M059J (cell line): ENCODE measurements around the gene PRKCE. TPM values are rescaled to one million over a fixed set of nuclear protein-coding genes. Genes with fewer than 3 reads are reported as not detected.

ENCODE experiments used
- DNase-seq: peaks from one replicate; pipeline ENCODE4 v3.0.0-alpha.2; 2012; ENCODE audit warnings: low read depth
- total RNA-seq: library from RNA; depleted of rRNA; stranded (reverse); fragments of >200 nt; shearing (Covaris generic); gene quantifications from 2 replicates; pipeline ENCODE4 v1.2.3, GENCODE V29; 2014

Gene PRKCE
- total RNA-seq, 1 experiment from 2014 or later = 5.9 TPM

DNA sequence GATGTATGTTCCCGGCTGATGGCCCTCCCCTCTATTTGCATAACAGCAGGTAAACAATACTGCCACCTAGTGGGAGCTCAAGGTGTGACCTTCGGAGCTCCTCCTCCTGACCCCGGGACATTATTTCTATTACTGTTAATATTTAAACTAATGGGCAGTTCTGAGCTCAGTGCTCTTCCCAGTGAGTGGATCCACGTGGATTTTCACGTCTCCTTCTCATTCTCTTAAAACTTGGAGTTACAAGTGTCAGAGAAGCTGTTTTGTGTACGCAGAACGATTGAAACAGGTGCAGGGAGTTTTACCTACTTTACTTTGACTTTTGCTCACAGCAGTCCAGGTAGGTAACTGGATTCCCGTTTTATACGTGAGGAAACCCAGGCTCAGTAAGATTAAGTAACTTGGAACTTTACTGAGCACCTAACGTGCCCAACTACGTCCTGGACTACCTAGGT is 127.3 kb downstream of the PRKCE start:
- peak; percentile 61 for DNase-seq

DNA sequence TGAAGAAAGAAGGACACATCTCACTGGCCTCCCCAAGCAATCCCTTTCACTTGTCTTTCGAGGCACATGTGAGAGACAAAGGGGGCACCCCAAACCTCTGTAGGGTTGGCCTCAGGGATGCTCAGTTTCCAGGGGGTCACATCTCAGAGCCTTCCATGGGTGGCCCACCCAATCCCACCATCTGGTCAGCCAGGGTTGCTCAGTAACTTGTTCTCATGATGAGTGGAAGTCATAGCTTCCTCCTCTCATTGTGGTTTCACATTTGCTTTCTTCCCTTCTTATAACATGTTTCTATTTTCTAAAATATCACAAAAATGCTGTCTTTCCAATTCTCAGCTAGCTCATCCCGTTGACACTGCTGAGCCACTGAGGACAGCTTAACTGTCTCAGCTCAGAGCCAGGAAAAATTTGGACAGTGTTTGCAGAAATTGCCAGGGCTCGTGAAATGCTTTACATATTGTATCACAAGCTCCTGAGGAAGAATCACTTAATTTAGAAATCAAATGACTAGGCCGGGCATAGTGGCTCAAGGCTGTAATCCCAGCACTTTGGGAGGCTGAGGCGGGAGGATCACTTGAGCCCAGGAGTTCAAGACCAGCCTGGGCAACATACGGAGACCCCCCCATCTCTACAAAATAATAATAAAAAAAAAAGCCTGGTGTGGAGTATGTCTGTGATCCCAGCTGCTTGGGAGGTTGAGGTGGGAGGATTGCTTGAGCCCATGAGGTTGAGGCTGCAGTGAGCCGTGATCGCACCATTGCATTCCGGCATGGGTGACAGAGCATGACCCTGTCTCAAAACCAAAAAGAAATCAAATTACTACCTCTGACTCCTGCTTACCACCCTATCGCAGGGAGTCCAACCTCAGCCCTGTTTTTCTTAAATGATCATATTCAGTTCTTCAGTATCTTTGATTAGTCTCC is 129.3 kb downstream of the PRKCE start:
- no peak for DNase-seq

DNA sequence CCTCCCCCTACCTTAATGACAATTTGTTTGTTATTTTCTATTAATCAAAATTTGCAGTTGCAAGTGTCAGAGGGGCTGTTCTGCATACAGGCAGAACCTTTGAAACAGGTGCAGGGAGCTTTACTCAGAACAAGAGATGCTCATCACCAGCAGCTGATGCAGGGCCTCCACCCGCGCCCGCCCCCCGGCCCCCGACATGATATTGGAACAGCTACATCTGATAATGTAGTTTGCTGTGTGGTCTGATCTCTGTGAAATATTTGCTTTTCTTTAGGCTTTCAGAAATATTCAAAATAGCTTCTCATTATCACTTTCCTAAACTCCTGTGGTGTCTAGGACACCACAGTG is 130.0 kb downstream of the PRKCE start:
- no peak for DNase-seq

DNA sequence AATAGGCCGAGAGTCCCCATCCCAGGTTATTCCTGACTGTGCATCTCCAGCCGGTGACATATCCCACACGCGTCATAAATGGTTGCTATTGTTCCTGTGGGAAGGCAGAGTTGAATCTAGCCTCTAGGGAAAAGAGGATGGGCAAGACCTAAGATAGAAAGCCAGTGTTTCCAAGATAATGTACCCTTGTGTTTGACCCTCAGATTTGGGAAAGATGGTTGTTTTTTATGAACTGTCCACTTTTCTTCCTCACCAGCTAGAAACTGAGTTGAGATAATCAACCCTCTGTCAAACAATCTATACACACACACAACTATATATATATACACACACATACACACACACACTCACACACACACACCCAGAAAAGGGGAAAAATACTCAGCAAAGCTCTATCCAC is 131.0 kb downstream of the PRKCE start:
- DNase-seq = no peak

DNA sequence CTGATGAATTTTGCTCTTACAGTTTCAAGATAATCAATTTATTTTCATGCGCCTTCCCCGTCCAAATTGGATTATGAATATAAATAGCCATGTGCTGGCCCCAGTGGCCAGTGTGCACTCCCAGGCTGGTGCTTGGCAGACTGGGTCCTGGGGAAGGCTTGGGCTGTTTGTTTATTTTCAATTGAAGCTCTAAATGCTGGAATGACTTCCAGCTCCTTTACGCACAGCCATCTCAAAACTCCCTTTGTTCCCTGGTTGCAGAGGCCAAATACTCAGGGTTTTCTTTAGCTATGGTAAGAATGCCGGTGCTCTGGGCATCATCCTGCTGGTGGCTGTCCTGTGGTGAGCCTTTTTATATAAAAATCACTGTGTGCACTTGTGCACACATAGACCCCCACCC is 131.5 kb downstream of the PRKCE start:
- DNase-seq = no peak

DNA sequence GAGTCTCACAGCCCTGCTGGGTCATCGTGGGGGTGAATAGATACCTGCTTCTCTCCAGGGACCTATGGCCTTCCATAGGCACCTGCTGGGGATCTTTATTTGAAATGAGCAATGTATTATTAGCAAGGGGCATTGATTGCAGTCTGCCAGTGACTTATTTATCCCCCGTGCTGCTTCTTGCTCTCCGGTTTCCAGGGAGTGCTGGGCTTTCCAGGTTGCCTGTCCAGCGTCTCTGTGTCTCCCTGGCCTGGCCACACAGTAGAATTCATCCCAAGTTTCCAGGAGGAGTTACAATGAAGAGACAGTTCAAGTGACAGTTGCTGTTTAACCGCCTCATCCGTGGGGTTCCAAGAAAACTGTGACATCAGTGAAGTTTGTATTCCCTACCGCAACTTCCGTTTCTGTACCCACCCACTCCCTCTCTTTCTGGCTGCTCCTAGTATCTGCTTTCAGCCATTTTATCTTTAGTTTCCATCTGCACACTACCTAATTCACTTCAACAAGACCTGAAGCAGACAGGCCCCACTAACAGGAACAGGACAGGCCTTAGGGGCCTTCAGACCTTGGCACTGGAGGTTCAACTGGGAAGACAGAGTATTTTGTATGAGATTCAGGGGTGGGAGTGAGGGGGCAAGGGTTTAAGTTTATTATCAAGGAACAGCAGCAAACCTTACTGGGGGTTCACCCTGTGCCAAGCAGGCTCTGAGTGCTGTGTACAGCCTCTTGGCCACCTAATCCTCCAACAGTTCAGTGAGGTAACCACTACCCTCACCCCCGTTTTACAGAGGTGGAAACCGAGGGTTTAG is 134.8 kb downstream of the PRKCE start:
- DNase-seq = no peak

DNA sequence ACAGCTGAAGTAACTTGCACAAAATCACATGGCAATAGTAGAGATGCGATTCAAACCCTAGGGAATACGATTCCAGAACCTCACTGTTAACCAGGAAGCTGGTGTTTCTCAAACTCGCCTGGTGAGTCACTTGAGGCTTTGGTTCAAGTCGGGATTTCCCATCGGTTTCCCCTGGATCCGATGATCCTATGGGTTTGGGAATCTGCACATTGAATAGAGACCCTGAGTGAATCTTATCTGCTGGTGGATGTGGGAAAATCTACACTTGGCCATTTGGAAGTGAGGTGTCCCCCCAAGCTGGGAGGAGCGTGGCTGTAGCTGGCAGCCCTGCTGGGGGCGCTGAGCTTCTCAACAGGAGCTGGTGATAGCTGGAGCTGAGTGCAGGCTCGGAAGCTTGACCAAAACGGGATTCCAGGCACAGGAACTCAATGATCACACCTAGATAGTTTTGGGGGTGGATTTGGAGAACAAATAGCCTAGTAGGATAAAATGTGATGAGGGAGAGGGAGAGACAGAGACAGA is 135.4 kb downstream of the PRKCE start:
- no peak for DNase-seq

DNA sequence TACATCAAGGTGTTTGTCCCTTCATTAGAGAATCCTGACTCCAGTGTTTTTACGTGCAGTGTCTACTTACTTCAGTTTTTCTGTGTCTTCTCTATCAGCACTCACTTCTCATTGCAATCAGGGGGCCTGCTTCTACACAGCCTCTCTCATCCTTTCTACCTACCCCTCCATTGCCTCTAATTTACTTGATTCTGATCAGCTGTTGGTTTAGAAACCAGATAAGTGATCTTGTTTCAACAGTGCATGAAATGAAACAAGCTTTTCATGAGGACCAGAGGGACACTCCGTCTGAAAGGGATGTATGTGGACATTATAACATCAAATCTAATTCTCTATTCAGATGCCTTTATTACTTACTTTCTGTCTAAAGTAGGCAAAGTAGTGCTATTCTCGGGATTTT is 136.9 kb downstream of the PRKCE start:
- DNase-seq = no peak

DNA sequence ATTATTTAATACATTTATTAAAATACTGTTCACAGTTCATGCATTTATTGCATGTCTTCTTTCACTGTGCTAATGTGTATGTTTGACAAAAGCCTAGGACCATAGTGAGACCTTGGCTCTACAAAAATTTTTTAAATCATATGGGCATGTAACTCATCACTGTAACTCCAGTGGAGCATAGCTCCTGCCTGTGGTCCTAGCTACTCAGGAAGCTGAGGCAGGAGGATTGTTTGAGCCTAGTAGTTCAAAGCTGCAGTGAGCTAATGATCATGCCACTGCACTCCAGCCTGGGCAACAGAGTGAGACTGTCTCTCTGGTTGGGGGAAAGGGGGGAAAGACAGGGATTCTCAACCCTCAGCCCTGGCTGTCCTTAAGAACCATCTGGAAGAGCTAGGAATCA is 137.8 kb downstream of the PRKCE start:
- no peak for DNase-seq

DNA sequence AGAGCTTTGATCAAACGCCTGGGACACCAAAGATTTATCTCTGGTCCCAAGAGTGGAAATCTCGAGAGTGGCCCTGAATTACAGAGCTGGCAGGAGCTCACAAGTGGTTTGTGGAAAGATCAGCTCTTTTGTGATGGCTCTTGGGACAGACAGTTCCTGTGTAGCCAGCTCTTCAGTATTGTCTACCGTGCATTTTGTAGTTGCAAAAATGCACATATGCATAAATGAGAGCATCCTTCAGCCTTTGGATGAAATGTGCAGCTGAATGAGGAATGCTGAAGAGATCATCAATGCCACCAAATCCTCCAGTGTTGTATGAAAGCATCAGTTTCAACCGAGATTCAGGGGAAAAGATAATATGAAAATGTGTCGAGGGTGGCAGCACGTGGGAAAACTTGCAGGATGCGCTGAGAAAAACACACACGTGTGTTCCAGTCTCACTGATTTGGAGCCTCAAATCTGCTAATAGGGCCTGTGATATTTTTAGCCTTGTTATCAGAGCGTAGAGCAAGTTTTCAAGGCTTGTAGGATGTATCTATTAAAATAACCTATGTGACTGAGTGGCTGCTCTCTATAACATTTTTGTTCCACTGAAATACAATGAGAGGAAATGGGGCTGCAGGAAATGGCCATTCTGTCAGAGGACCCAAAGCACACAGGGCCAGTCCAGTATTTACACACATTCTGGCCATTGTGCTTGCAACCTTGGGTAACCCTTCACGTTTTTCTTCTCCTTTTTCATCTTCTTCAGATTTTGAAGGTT is 138.7 kb downstream of the PRKCE start:
- DNase-seq = no peak

DNA sequence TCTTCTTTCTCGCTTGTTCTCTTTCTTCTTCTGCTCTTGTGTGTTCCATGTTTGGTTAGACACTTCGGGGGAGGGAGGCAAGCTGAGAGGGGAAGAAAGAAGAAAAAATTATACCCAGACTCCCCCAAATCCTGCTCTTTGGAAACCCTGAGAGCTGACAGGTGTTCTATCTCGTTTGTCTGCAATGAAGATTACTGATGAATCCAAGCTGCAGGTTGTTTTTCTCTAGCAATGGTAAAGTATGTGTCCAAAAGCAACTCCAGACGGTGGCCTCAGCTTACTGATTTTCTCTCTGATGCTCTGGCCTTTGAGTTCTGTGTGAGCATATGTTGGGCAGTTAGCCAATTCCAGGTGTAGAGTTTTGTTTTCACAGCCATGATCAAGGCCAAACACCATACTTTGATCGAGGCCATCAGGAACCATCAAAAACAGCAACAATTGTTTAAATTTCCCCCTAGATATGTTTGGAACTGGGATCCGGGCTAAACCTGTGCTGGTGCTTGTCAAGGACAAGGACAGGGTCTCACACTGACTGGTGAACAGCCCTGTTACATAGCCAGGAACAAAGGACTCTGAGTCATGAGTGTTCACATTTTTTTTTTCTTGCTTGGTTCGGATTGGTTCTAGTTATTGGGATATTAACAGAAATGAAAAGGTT is 142.0 kb downstream of the PRKCE start:
- DNase-seq = no peak

DNA sequence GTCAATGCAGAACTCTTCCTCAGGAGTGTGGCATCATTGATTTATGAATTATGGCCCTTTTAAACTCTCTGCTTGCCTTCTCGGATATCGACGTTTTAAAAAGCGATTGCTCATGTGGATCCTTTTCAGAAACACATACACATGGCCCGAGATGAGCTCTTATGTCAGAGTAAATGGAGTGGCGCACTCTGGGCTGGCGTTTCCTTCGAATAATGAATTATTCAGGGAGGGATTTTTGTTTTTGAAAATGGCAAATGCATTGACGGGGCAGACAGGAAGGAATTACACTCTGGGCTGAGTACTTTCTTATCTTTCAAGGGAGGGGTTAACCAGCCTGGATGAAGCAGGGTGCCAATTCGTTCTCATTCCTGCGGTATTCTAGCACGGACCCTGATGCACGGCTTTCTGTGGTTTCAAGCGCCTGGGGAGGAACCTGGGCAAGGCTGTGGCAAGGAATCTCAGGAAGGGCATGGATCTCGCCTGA is 142.7 kb downstream of the PRKCE start:
- no peak for DNase-seq

DNA sequence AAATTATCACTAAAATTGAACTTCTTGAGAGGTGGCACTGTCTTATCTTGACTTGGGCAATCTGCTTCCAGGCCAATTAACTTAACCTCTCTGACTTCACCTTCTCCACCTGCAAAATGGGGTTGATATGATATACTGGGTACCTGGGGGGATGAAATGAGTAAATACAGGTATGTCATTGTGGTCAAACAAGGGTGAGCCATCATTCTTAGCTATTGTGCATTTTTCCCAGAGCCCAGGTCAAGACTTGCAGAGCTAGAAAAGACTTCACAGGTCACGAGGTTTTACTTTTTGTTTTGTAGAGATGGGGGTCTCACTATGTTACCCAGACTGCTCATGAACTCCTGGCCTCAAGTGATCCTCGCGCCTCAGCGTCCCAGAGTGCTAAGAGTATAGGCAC is 145.0 kb downstream of the PRKCE start:
- no peak for DNase-seq

DNA sequence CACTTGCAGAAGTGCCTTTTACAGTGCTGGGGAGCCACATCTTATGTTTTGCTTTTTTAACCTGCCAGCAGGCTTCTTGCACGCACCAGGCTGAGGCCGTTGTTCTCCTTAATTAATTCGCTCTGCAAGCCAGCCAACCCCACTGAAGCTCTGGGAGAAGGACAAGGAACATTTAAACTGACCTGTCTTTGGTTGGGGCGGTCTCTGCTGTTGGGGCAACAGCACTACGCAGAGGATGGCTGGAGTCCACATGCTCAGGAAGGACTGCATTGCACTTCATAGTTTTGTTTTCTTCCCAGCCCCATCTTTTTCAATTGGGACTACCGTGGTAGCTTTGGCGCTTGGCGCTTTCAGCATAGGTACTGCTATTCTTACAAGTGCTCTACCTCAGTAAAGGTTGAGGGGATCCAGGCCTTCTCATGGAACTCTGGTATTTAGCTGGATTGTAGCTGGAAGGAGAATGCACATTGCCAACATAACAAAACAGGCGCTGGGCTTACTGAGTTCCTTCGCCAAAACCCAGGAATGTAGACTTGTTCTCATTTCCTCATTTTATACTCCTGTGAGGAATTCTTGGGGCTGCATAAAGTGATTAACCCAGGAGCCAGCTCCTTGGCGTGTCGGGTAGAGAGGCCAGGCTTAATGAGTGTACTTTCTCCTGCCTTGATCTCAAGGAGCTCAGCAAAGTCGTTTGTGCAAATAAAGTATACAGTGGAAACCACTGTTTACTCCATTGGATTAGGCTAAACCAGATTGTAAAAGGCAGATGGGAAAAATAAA is 146.2 kb downstream of the PRKCE start:
- no peak for DNase-seq

DNA sequence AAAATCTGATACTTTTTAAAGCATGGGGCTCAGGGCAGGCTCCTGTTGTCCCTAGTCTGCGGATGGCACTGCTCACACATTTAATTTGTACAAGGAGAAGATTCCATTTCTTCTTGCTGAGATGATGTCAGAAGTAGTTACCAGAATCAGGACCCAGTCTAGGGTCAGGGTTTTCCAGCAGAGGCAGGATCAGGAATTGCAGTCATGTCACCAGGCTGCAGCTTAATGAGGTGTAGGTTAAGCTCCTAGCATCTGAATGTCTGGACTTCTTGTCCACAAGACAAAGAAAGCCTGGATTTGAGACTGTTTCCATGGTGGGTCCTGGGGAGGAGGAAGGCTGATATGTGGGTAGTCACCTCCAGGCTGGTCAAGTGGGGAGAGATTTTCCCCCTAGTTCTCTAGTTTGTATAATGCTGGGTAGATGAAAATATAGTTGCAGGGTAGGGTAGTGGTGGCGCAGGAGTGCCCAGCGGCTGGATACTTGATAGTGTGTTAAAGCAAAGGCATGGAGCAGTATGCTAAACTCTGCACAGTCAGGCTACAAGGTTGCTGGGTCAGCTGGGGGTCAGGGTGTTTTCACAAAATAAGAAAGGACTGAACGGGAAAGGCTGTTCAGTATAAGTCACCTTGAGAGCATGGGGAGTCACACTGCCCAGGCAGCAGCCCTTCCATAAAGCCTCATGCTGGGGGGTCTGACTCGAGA is 148.4 kb downstream of the PRKCE start:
- DNase-seq = no peak

DNA sequence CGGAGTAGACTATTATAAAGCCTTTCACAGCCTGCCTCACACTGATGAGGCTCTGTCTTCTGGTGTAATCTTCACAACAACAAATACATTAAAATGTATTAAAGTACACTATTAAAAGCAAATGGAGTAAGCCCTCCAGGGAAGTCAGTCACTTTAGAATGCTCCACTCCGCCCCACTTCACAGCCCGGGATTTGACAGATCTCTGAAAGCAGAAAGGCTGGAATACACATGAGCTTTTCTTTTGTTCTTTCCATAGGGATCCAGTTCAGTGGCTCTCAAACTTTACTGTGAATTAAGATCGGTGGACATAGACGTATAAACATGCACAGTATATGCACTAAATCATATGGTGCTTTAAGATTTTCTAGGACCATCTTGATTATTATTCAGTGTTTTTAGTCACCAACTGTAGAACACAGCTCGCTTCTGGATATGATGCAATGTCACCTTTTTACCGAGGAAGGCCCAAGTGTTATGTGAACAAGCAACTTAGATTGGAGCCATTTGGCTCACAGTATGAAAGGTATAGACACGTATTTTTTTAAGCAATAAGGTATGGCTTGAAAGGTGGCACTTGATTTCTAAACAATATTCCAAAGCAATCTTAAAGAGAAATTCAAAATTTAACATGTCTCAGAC is 151.1 kb downstream of the PRKCE start:
- no peak for DNase-seq

DNA sequence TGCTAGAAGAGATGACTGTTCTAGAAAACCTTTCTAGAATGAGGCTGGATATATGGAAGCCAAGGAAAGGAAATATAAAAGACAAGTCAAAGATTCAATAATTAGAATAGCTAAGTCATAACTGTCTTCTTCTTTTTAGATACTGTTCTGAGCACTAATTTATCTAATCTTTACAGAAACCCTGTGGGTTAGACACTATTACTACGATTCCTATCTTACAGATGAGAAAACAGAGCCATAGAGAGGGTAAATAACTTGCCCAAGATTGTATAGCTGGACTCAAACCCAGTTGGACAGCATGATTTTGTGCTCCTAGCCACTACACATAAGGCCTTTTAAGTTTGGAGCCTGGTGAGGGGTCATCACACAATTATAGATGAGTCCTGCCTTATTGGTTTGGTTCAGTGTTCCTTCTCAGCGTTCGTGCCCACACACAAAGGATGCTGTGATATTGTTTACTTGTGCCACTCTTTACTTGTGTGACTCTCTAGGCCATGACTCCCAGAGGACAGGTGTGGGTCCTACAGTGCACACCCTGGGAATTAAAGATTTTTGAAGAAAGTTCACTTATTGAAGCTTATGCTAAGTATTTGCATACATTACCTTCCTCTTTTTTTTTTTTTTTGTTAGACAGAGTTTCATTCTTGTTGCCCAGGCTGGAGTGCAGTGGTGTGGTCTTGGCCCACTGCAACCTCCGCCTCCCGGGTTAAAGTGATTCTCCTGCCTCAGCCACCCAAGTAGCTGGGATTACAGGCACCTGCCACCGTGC is 153.7 kb downstream of the PRKCE start:
- DNase-seq = no peak

DNA sequence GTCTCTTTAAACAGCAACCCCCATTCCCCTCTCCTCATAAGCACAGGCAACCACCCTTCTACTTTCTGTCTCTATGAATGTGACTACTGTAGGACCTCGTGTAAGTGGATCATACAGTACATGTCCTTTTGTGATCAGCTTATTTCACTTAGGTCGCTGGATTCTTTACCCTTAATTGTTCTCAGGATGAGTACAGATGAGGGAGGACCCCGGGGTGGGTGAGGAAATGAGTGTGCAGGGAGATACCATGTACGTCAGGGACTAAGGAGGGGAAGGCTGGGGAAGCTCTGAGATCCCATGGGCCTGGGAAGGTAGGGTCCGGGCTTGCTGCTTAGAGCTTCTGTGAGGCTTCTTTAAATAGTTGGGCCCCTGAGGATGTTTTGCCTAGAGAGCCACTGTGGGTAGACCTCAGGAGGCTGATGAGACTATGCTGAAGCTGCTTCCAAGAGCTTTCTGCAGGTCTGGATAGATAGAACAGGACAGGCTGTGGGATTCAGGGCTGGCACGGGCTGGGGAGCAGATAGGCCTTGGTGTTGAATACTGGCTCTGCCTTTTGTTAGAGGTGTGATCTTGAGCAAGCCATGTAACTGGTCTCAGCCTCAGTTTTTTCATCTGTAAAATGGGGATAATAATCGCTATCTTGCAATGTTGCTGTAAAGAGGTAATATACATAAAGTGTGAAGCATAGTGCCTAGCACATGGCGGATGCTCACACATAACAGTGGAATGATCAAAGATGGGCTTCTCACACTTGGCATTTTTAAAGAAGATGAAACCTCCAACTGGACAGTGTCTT is 155.3 kb downstream of the PRKCE start:
- DNase-seq = no peak
